HCT116 (cell line): ENCODE data around the gene STBD1. TPM values are rescaled to one million over a fixed set of nuclear protein-coding genes. Genes with fewer than 3 reads are reported as not detected.

Experiments used
- ATAC-seq: fragments of 200-7000 bp; cut with Tn5 transposase; 2 replicates; pipeline ENCODE4 v1.9.1; 2020; ENCODE audit warnings: mild to moderate bottlenecking, moderate library complexity
- BruUV-seq: library from RNA; stranded (reverse); fragments of 400-500 nt; replicated peaks from 2 replicates; lab custom pipeline; 2021; lab: Mats Ljungman, UMichigan
- CTCF ChIA-PET: fragments of 300-600 bp; sonication (Branson Sonifier 250); formaldehyde crosslinking; loops from one replicate; lab custom pipeline; 2021; ENCODE audit warnings: antibody characterized with exemption; lab: Charles Lee
- POLR2A ChIA-PET: fragments of 300-600, 350-600 bp; sonication (Branson Sonifier 250); formaldehyde crosslinking; loops from one replicate; lab custom pipeline; 2021; ENCODE audit warnings: antibody characterized with exemption; lab: Charles Lee
- RAD21 ChIA-PET, 2 experiments: fragments of 300-600 bp; sonication (Branson Sonifier 250); formaldehyde crosslinking; loops; one replicate each; lab custom pipeline; 2023; ENCODE audit warnings: low total read pairs in 2 of 2; ENCODE audit not compliant: uncharacterized antibody in 2 of 2, unreplicated experiment in 2 of 2, low non-redundant PET in 1 of 2; lab: Charles Lee
- DNase-seq: peaks from one replicate; pipeline ENCODE4 v3.0.0-alpha.2; 2010; ENCODE audit warnings: low read depth, low spot score
- H2AFZ ChIP-seq: fragments of 200-600 bp; shearing (Covaris generic), sonication (generic); 2 replicates; pipeline ENCODE4 v1.6.1; 2017; ENCODE audit warnings: low read depth, mixed run types, mixed read lengths, antibody characterized with exemption, low read length; ENCODE audit not compliant: poor library complexity, severe bottlenecking
- H3K27ac ChIP-seq: 2 replicates; pipeline ENCODE4 v1.5.1; 2012; ENCODE audit warnings: low read depth, low read length
- H3K27me3 ChIP-seq: fragments of 200-600 bp; sonication (generic); 2 replicates; pipeline ENCODE4 v1.6.1; 2016; ENCODE audit warnings: mixed run types, low read length, mixed read lengths; ENCODE audit not compliant: insufficient read depth
- H3K36me3 ChIP-seq, 2 experiments: fragments of 200-500 bp in 1 of 2; fragments of 200-600 bp in 1 of 2; sonication (Bioruptor generic) in 1 of 2; sonication (generic) in 1 of 2; 2 replicates each; pipeline versions ENCODE4 v1.5.1 to v1.6.1; 2014 to 2016; ENCODE audit warnings: low read length in 2 of 2, inconsistent platforms in 1 of 2, mixed read lengths in 1 of 2, mixed run types in 1 of 2; ENCODE audit not compliant: insufficient read depth in 2 of 2, control insufficient read depth in 1 of 2
- H3K4me1 ChIP-seq, 2 experiments: fragments of 200-600 bp in 1 of 2; sonication (generic) in 1 of 2; 2 replicates each; pipeline versions ENCODE4 v1.5.1 to v1.6.1; 2012 to 2017; ENCODE audit warnings: low read length in 2 of 2, inconsistent platforms in 1 of 2, mild to moderate bottlenecking in 1 of 2, mixed read lengths in 1 of 2, mixed run types in 1 of 2, moderate library complexity in 1 of 2; ENCODE audit not compliant: insufficient read depth in 2 of 2, control insufficient read depth in 1 of 2
- H3K4me2 ChIP-seq: fragments of 200-600 bp; sonication (generic); 2 replicates; pipeline ENCODE4 v1.6.1; 2017; ENCODE audit warnings: mixed run types, low read length, mixed read lengths
- H3K4me3 ChIP-seq, 2 experiments: fragments of 200-600 bp in 1 of 2; sonication (generic) in 1 of 2; replicated peaks in 1 of 2; 2 replicates each; pipeline ENCODE4 v1.5.1; 2011 to 2016; ENCODE audit warnings: low read length in 2 of 2, control low read depth in 1 of 2, low read depth in 1 of 2, mild to moderate bottlenecking in 1 of 2, mixed read lengths in 1 of 2, mixed run types in 1 of 2
- H3K79me2 ChIP-seq: fragments of 200-600 bp; sonication (generic); 2 replicates; pipeline ENCODE4 v1.6.1; 2017; ENCODE audit warnings: mild to moderate bottlenecking, mixed run types, low read length, moderate library complexity, mixed read lengths; ENCODE audit not compliant: insufficient read depth
- H3K9ac ChIP-seq: fragments of 200-600 bp; sonication (generic); 2 replicates; pipeline ENCODE4 v1.6.1; 2016; ENCODE audit warnings: low read length, mixed read lengths
- H3K9me2 ChIP-seq: fragments of 200-600 bp; sonication (generic), shearing (Covaris generic); 2 replicates; pipeline ENCODE4 v1.6.1; 2017; ENCODE audit warnings: mixed run types, mild to moderate bottlenecking, moderate library complexity; ENCODE audit not compliant: insufficient read depth
- H3K9me3 ChIP-seq, 2 experiments: fragments of 200-500 bp in 1 of 2; fragments of 200-600 bp in 1 of 2; sonication (Bioruptor generic) in 1 of 2; sonication (generic) in 1 of 2; 2 replicates each; pipeline ENCODE4 v1.6.1; 2014 to 2017; ENCODE audit warnings: low read length in 2 of 2, mixed read lengths in 2 of 2, inconsistent platforms in 1 of 2, low read depth in 1 of 2, mild to moderate bottlenecking in 1 of 2, mixed run types in 1 of 2, moderate library complexity in 1 of 2; ENCODE audit not compliant: control insufficient read depth in 1 of 2, insufficient read depth in 1 of 2
- H4K20me1 ChIP-seq: fragments of 200-600 bp; sonication (generic), shearing (Covaris generic); 2 replicates; pipeline ENCODE4 v1.6.1; 2017; ENCODE audit warnings: mixed run types, mild to moderate bottlenecking, moderate library complexity; ENCODE audit not compliant: insufficient read depth
- ATF3 ChIP-seq: IDR thresholded peaks from 2 replicates; pipeline ENCODE4 v1.6.1; 2012
- CBX3 ChIP-seq: IDR thresholded peaks from 2 replicates; pipeline ENCODE4 v1.6.1; 2012; ENCODE audit warnings: low read depth
- CEBPB ChIP-seq: IDR thresholded peaks from 2 replicates; pipeline ENCODE4 v1.6.1; 2012; ENCODE audit warnings: low read depth
- ELF1 ChIP-seq: IDR thresholded peaks from 2 replicates; pipeline ENCODE4 v1.6.1; 2012; ENCODE audit warnings: low read depth, borderline replicate concordance
- EZH2 ChIP-seq: fragments of 200-600 bp; sonication (generic); IDR thresholded peaks from 2 replicates; pipeline ENCODE4 v1.6.1; 2017; ENCODE audit warnings: antibody characterized with exemption, mixed run types
- JUND ChIP-seq: IDR thresholded peaks from 2 replicates; pipeline ENCODE4 v1.6.1; 2012
- RAD21 ChIP-seq: IDR thresholded peaks from 2 replicates; pipeline ENCODE4 v1.6.1; 2012; ENCODE audit warnings: low read depth, mild to moderate bottlenecking
- REST ChIP-seq: IDR thresholded peaks from 2 replicates; pipeline ENCODE4 v1.6.1; 2012; ENCODE audit warnings: low read depth
- SIN3A ChIP-seq: IDR thresholded peaks from 2 replicates; pipeline ENCODE4 v1.6.1; 2012; ENCODE audit warnings: low read depth
- SRF ChIP-seq: IDR thresholded peaks from 2 replicates; pipeline ENCODE4 v1.6.1; 2012; ENCODE audit warnings: low read depth
- TCF7L2 ChIP-seq: IDR thresholded peaks from 2 replicates; pipeline ENCODE4 v1.7.0; 2011; ENCODE audit warnings: borderline replicate concordance, inconsistent platforms; ENCODE audit not compliant: insufficient read depth, insufficient read length; ENCODE audit errors: extremely low read depth
- YY1 ChIP-seq: IDR thresholded peaks from 2 replicates; pipeline ENCODE4 v1.6.1; 2011; ENCODE audit warnings: low read length, low read depth, moderate library complexity, mild to moderate bottlenecking; ENCODE audit not compliant: insufficient replicate concordance; ENCODE audit errors: extremely low read depth
- ZBTB33 ChIP-seq: IDR thresholded peaks from 2 replicates; pipeline ENCODE4 v1.6.1; 2011; ENCODE audit warnings: mild to moderate bottlenecking, low read length, moderate library complexity; ENCODE audit not compliant: insufficient replicate concordance; ENCODE audit errors: extremely low read depth
- intact Hi-C: fragments of 100-400 bp; cut with micrococcal nuclease; formaldehyde crosslinking; loops from 2 replicates; pipeline ENCODE4 v1.10.0; 2022
- total RNA-seq: library from RNA; stranded (reverse); gene quantifications from one replicate; pipeline ENCODE4 v1.2.1, GENCODE V29; 2021; ENCODE audit not compliant: unreplicated experiment

STBD1 gene
- total RNA-seq, 1 experiment from 2014 or later = 5.6 TPM

- Histone ChIP-seq H3K4me3 (no peak overlapping the region), H4K20me1 (no peaks in the 10 kb centered on the region), H3K4me1 (peaks cover 8% of the 10 kb centered on the region in 2 experiments; a peak in 3 of 4 replicates), H3K27me3 (no peaks in the 10 kb centered on the region), H2AFZ (no peak overlapping the region), H3K9me3 (no peaks in the 10 kb centered on the region), H3K79me2 (peaks cover 4% of the 10 kb centered on the region), H3K27ac (no peak overlapping the region), H3K36me3 (0 out of 4 replicates have a peak, but pooled peaks cover 0 to 2% of the 10 kb centered on the region in 2 experiments), H3K4me2 (no peak overlapping the region), H3K9ac (no peak overlapping the region), H3K9me2 (no peaks in the 10 kb centered on the region)
- ChIA-PET CTCF (no interaction called here), POLR2A (no interaction called here), RAD21 (no interaction called here)
- TF ChIP-seq ELF1 (no peak), REST (no peak), SIN3A (no peak), CBX3 (no peak)
- DNase-seq (no peak), ATAC-seq (no peak)
- intact Hi-C loops = no loop called here
- no TSS peak for BruUV-seq
Observed at GRCh38 chr4:76312457-76312856, 5.9 kb downstream of the STBD1 start.

GRCh38 chr4:76313547-76313946 lies 7.0 kb downstream of the STBD1 start:
- intact Hi-C loops = no loop called here
- Histone ChIP-seq H3K4me3 (no peak overlapping the region), H3K9ac (no peak overlapping the region), H3K79me2 (no peaks in the 10 kb centered on the region), H3K4me1 (peaks cover 0 to 4% of the 10 kb centered on the region in 2 experiments; a peak in 2 of 4 replicates), H3K27ac (no peak overlapping the region), H4K20me1 (no peaks in the 10 kb centered on the region), H2AFZ (no peak overlapping the region), H3K27me3 (no peaks in the 10 kb centered on the region), H3K9me2 (no peaks in the 10 kb centered on the region), H3K4me2 (no peak overlapping the region), H3K9me3 (no peaks in the 10 kb centered on the region), H3K36me3 (0 out of 4 replicates have a peak, but pooled peaks cover 0 to 2% of the 10 kb centered on the region in 2 experiments)
- DNase-seq = no peak
- CTCF ChIA-PET = no interaction called here
- RAD21 ChIA-PET = no interaction called here
- no TSS peak for BruUV-seq
- no peak for ATAC-seq
- POLR2A ChIA-PET = no interaction called here
- TF ChIP-seq CEBPB (no peak), EZH2 (no peak), CBX3 (no peak), TCF7L2 (no peak), YY1 (no peak), SIN3A (no peak), RAD21 (no peak), JUND (no peak), ZBTB33 (no peak), ATF3 (no peak), SRF (no peak)
